HG03354 (cell line): Measurements from ENCODE around the gene ZDHHC20.

Experiments
- ATAC-seq: cut with Tn5 transposase; IDR thresholded peaks from one replicate; pipeline ENCODE4 v1.9.1; 2021; ENCODE audit warnings: mild to moderate bottlenecking; ENCODE audit not compliant: unreplicated experiment, poor library complexity, severe bottlenecking

ZDHHC20 gene

GRCh38 chr13:21458813-21459701, at the start of gene ZDHHC20:
Gene ZDHHC20, minus strand, starts transcription at chr13:21459303. Its CDS starts 132 bp downstream, at chr13:21459171.
- ATAC-seq, result peak; percentile 87

GRCh38 chr13:21504379-21504778, 45.3 kb upstream of the ZDHHC20 start:
- ATAC-seq, result no peak

GRCh38 chr13:21501686-21502085, 42.6 kb upstream of the ZDHHC20 start:
- ATAC-seq, result no peak

GRCh38 chr13:21486322-21486721, 27.2 kb upstream of the ZDHHC20 start:
- ATAC-seq, result no peak

- no peak for ATAC-seq
Measured at GRCh38 chr13:21483748-21484147, 24.6 kb upstream of the ZDHHC20 start.

GRCh38 chr13:21481359-21481758, 22.3 kb upstream of the ZDHHC20 start:
- no peak for ATAC-seq

GRCh38 chr13:21478881-21479808, 20.0 kb upstream of the ZDHHC20 start:
- ATAC-seq, result peak; percentile 43

- peak; percentile 91 for ATAC-seq
Measured at GRCh38 chr13:21476893-21477472, 17.9 kb upstream of the ZDHHC20 start.

- ATAC-seq, result no peak
Measured at GRCh38 chr13:21475115-21475514, 16.0 kb upstream of the ZDHHC20 start.

GRCh38 chr13:21470785-21471184, 11.7 kb upstream of the ZDHHC20 start:
- no peak for ATAC-seq

GRCh38 chr13:21466527-21466926, 7.4 kb upstream of the ZDHHC20 start:
- no peak for ATAC-seq

- no peak for ATAC-seq
Measured at GRCh38 chr13:21465710-21466160, 6.6 kb upstream of the ZDHHC20 start.

- no peak for ATAC-seq
Measured at GRCh38 chr13:21463424-21463823, 4.3 kb upstream of the ZDHHC20 start.

GRCh38 chr13:21461131-21461530, 2.0 kb upstream of the ZDHHC20 start:
- ATAC-seq, result no peak

- peak; percentile 46 for ATAC-seq
Measured at GRCh38 chr13:21458451-21458812, 671 bp downstream of the ZDHHC20 start.

GRCh38 chr13:21453387-21454081, 5.6 kb downstream of the ZDHHC20 start:
- no peak for ATAC-seq

GRCh38 chr13:21450936-21451335, 8.2 kb downstream of the ZDHHC20 start:
- no peak for ATAC-seq

GRCh38 chr13:21446656-21447055, 12.4 kb downstream of the ZDHHC20 start:
- no peak for ATAC-seq

- ATAC-seq, result no peak
Measured at GRCh38 chr13:21445759-21446158, 13.3 kb downstream of the ZDHHC20 start.

- no peak for ATAC-seq
Measured at GRCh38 chr13:21443171-21443570, 15.9 kb downstream of the ZDHHC20 start.
